ENCODE data around the gene IVD. TPM values are rescaled to one million over a fixed set of nuclear protein-coding genes. Genes with fewer than 3 reads are reported as not detected.

Gene IVD
- polyA plus RNA-seq, 1 donor (not counting 4 experiments of a cell fraction or from before 2014, with no cell fraction given): 13.0 TPM

DNA sequence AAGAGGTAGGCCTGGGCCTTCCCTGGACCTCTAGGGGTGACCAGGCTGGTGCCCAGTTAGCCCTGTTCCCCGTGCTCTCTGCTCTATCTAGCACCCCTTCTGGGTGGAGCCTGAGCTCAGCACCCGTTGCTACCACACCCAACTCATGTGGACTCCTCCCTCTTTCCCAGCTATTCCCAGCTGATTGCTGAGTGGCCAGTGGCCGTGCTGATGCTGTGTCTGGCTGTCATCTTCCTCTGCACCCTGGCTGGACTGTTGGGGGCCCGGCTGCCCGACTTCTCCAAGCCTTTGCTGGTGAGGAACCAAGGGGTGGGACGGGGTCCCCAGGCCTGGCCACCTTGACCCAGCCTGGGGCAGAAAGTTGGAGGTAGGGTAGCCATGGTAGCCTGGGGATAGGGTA is 41.3 kb upstream of the IVD start:
- FAIRE-seq (no peak), DNase-seq (ENCODE audit: low read depth, low spot score) (no peak)
- no peaks in the 10 kb centered on the region for H3K9me3 ChIP-seq (ENCODE audit: control insufficient read depth, low read depth, low read length)
- H3K9ac ChIP-seq (ENCODE audit: control insufficient read depth, extremely low read depth, insufficient read depth, low read length): no peak overlapping the region
- H3K79me2 ChIP-seq (ENCODE audit: control insufficient read depth, insufficient read depth, low read length): no peaks in the 10 kb centered on the region
- peaks cover 4% of the 10 kb centered on the region for H3K27me3 ChIP-seq (ENCODE audit: control insufficient read depth, extremely low read depth, insufficient read depth, low read length)
- no peak for TF ChIP-seq EZH2 (IDR thresholded peaks at IDR 0.05; ENCODE audit: low read length)
- TF ChIP-seq, protein P1, sequence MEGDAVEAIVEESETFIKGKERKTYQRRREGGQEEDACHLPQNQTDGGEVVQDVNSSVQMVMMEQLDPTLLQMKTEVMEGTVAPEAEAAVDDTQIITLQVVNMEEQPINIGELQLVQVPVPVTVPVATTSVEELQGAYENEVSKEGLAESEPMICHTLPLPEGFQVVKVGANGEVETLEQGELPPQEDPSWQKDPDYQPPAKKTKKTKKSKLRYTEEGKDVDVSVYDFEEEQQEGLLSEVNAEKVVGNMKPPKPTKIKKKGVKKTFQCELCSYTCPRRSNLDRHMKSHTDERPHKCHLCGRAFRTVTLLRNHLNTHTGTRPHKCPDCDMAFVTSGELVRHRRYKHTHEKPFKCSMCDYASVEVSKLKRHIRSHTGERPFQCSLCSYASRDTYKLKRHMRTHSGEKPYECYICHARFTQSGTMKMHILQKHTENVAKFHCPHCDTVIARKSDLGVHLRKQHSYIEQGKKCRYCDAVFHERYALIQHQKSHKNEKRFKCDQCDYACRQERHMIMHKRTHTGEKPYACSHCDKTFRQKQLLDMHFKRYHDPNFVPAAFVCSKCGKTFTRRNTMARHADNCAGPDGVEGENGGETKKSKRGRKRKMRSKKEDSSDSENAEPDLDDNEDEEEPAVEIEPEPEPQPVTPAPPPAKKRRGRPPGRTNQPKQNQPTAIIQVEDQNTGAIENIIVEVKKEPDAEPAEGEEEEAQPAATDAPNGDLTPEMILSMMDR (optimal IDR thresholded peaks at IDR 0.05 in 1 of 3, IDR thresholded peaks at IDR 0.05 in 1 of 3, conservative IDR thresholded peaks at IDR 0.05 in 1 of 3; ENCODE audit: extremely low read depth in 1 of 3, insufficient read depth in 2 of 3, low read length in 3 of 3): no peak
- no peak overlapping the region for H3K4me2 ChIP-seq (ENCODE audit: control insufficient read depth, extremely low read depth, insufficient read depth, low read depth, low read length)
- H2AFZ ChIP-seq (ENCODE audit: control insufficient read depth, low read length): no peak overlapping the region
- no peak overlapping the region for H3K27ac ChIP-seq (ENCODE audit: control insufficient read depth, insufficient read depth, low read length)
- peaks cover 29% of the 10 kb centered on the region for H3K4me1 ChIP-seq (ENCODE audit: control insufficient read depth, extremely low read depth, insufficient read depth, low read length)
- H4K20me1 ChIP-seq (ENCODE audit: control insufficient read depth, extremely low read depth, insufficient read depth, low read length): no peaks in the 10 kb centered on the region
- no peak overlapping the region for H3K4me3 ChIP-seq (ENCODE audit: control insufficient read depth in 2 of 3, extremely low read depth in 1 of 3, insufficient read depth in 2 of 3, low read depth in 1 of 3, low read length in 3 of 3)
- dilution Hi-C loops (cut with MboI; ENCODE audit: extremely low pct_ligation_motif_present, low sequenced_read_pairs): no loop called here
- H3K9me1 ChIP-seq (ENCODE audit: control insufficient read depth, extremely low read depth, insufficient read depth, low read length): no peaks in the 10 kb centered on the region
- no peaks in the 10 kb centered on the region for H3K36me3 ChIP-seq (ENCODE audit: control insufficient read depth in 2 of 2, extremely low read depth in 1 of 2, insufficient read depth in 2 of 2, low read length in 2 of 2)

DNA sequence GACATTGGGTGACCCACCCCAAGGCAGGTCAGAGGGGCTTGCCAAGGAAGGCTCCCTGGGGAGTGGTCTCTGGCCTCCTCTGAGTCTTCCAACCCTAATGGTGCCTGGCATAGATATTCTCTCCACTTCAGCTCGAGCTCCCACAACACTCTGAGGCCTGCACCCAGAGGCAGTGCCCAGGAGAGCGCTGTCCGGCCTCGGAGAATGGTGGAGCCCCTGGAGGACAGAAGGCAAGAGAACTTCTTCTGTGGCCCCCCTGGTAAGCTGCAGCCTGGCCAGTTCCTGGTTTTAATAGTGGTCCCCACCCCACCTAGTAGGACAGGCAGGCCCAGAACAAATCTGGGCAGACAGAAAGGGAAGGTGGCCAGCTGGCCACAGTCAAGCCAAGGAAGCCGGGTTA is 40.6 kb upstream of the IVD start:
- dilution Hi-C loops (cut with MboI; ENCODE audit: extremely low pct_ligation_motif_present, low sequenced_read_pairs): no loop called here
- Histone ChIP-seq H3K9me1 (ENCODE audit: control insufficient read depth, extremely low read depth, insufficient read depth, low read length) (no peaks in the 10 kb centered on the region), H4K20me1 (ENCODE audit: control insufficient read depth, extremely low read depth, insufficient read depth, low read length) (no peaks in the 10 kb centered on the region), H3K4me1 (ENCODE audit: control insufficient read depth, extremely low read depth, insufficient read depth, low read length) (peaks cover 21% of the 10 kb centered on the region), H2AFZ (ENCODE audit: control insufficient read depth, low read length) (no peak overlapping the region), H3K79me2 (ENCODE audit: control insufficient read depth, insufficient read depth, low read length) (no peaks in the 10 kb centered on the region), H3K4me3 (ENCODE audit: control insufficient read depth in 2 of 3, extremely low read depth in 1 of 3, insufficient read depth in 2 of 3, low read depth in 1 of 3, low read length in 3 of 3) (no peak overlapping the region), H3K36me3 (ENCODE audit: control insufficient read depth in 2 of 2, extremely low read depth in 1 of 2, insufficient read depth in 2 of 2, low read length in 2 of 2) (no peaks in the 10 kb centered on the region), H3K9ac (ENCODE audit: control insufficient read depth, extremely low read depth, insufficient read depth, low read length) (no peak overlapping the region), H3K4me2 (ENCODE audit: control insufficient read depth, extremely low read depth, insufficient read depth, low read depth, low read length) (no peak overlapping the region), H3K27ac (ENCODE audit: control insufficient read depth, insufficient read depth, low read length) (no peak overlapping the region), H3K27me3 (ENCODE audit: control insufficient read depth, extremely low read depth, insufficient read depth, low read length) (peaks cover 4% of the 10 kb centered on the region), H3K9me3 (ENCODE audit: control insufficient read depth, low read depth, low read length) (no peaks in the 10 kb centered on the region)
- FAIRE-seq (no peak), DNase-seq (ENCODE audit: low read depth, low spot score) (no peak)
- TF ChIP-seq, protein P1 (optimal IDR thresholded peaks at IDR 0.05 in 1 of 3, IDR thresholded peaks at IDR 0.05 in 1 of 3, conservative IDR thresholded peaks at IDR 0.05 in 1 of 3; ENCODE audit: extremely low read depth in 1 of 3, insufficient read depth in 2 of 3, low read length in 3 of 3): no peak
- TF ChIP-seq EZH2 (IDR thresholded peaks at IDR 0.05; ENCODE audit: low read length): no peak

Data from keratinocyte (primary cell).